ENCODE results near the gene ZC3H14. TPM values are rescaled to one million over a fixed set of nuclear protein-coding genes. Genes with fewer than 3 reads are reported as not detected.

The ZC3H14 gene
- 39.8 TPM for total RNA-seq
- 10 to 100 TPM; 41.6 to 50.8 (median 45.6) TPM for polyA plus RNA-seq

DNA sequence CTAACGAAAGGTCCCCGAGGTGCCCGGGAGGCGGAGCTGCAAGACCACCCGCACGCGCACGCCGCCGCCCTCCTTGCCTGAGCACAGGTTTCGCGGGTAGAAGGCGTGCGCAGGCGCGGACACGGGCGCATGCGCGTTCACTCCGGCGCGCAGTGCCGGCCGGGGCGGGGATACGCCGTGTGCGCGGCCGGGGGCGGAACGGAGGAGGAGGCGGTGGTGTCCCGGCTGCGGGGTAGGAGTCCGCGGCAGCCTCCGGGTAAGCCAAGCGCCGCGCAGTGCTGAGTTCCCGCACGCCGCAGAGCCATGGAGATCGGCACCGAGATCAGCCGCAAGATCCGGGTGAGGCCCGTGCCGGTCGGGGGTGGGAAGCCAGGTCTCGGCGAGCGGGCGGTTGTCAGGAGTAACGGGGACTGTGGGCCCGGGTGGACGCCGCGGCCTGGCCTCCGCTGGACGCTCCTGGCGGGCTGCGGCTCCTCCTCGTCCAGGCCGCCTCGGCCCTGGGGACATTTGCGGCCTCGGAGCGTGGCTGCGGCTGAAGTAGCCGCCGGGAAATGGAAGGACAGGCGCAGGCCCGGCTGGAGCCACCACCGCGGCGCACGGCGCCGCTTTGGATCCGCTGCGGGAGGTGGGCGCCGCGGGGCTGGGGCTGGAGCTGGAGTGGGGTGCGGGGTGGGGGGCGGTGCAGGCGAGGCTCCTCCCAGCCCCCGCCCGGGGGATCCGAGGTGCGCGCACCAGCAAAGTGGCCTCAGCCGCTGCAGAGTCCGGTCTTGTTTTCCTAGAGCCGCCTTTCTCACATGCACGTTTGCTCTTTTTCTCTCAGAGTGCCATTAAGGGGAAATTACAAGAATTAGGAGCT, at the start of gene ZC3H14:
TSS of gene ZC3H14 (plus strand) at position 207 of the 856 bp plus-strand sequence. CDS start at position 304, 97 bp downstream.
- DNase-seq (peak; percentile 81 to 90 (median 87)), ATAC-seq (ENCODE audit: low read depth in 2 of 2) (peak; percentile 94 to 96)
- Histone ChIP-seq H3K4me1 (ENCODE audit: control insufficient read depth, insufficient read depth, low read length, poor library complexity, severe bottlenecking) (peaks cover 19% of the 10 kb centered on the region), H3K36me3 (ENCODE audit: control insufficient read depth, insufficient read depth, low read length) (peaks cover 6% of the 10 kb centered on the region), H3K27me3 (ENCODE audit: control insufficient read depth, insufficient read depth, low read length) (peaks cover 13% of the 10 kb centered on the region), H3K4me3 (ENCODE audit: low read depth, low read length) (peak within 1 kb of the TSS; percentile 94), H3K27ac (ENCODE audit: insufficient read depth, low read length, poor library complexity, severe bottlenecking) (peak within 1 kb of the TSS; percentile 45), H3K9me3 (ENCODE audit: control insufficient read depth in 2 of 2, low read length in 2 of 2) (no peaks in the 10 kb centered on the region)
- Mint-ChIP-seq H3K4me3 (peak within 1 kb of the TSS; percentile 92 to 96 (median 94)), H3K4me1 (peaks cover 20 to 42% (median 25%) of the 10 kb centered on the region in 4 donors), H3K36me3 (peaks cover 8% of the 10 kb centered on the region), H3K9me3 (no peaks in the 10 kb centered on the region), H3K27me3 (peaks cover 31% of the 10 kb centered on the region), H3K27ac (peak within 1 kb of the TSS; percentile 81 to 93 (median 92))

DNA sequence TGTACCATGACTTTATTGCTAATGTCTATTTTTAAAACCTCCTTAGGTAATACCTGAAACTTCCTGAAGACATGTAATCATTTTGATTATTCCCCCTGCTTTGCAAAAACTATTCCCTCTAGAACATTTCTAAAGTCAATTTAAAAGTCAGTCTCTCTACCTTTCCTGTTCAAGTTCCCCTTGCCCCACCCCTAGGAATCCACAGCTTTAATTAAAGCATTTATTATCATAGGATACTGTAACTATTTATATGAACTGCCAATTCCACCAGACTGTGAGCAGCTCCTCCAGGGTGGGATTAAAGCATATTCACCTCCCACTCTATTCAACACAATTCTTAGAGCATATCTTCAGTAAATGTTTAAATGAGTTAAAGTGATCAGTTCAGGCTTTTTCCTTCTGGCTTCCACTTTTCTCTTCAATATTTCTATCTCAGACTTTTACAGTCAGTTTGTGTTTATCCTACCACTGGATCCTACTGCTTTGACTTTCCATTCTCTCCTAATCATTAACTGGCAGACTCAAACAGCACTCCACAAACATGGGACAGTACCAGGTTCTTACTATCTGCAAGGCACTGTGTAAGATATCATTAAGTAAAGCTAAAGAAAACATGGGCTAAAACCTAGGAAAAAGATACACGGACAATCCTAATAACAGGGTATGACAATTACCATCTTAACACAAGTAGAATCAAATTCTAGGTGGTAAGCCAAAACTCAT, 47.2 kb upstream of the ZC3H14 start:
- H3K27me3 Mint-ChIP-seq: peaks cover 46% of the 10 kb centered on the region

GRCh38 chr14:88516861-88517357, 45.9 kb upstream of the ZC3H14 start:
- Mint-ChIP-seq H3K36me3 (no peaks in the 10 kb centered on the region), H3K4me3 (no peak overlapping the region), H3K4me1 (peaks cover 0 to 2% (median 0%) of the 10 kb centered on the region in 4 donors), H3K27me3 (peaks cover 59% of the 10 kb centered on the region), H3K27ac (no peak overlapping the region), H3K9me3 (peaks cover 0 to 3% (median 0%) of the 10 kb centered on the region in 7 donors)
- Histone ChIP-seq H3K4me1 (ENCODE audit: control insufficient read depth, insufficient read depth, low read length, poor library complexity, severe bottlenecking) (no peaks in the 10 kb centered on the region), H3K27ac (ENCODE audit: insufficient read depth, low read length, poor library complexity, severe bottlenecking) (no peak overlapping the region), H3K9me3 (ENCODE audit: control insufficient read depth in 2 of 2, low read length in 2 of 2) (no peaks in the 10 kb centered on the region), H3K36me3 (ENCODE audit: control insufficient read depth, insufficient read depth, low read length) (no peaks in the 10 kb centered on the region), H3K27me3 (ENCODE audit: control insufficient read depth, insufficient read depth, low read length) (peaks cover 12% of the 10 kb centered on the region), H3K4me3 (ENCODE audit: low read depth, low read length) (no peak overlapping the region)
- no peak for ATAC-seq (ENCODE audit: low read depth in 2 of 2)
- DNase-seq: peak in 1 of 3 donors; percentile 17

More for the DNA sequence above, 47.2 kb upstream of the ZC3H14 start:
- peaks cover 0 to 2% (median 0%) of the 10 kb centered on the region in 4 donors for H3K4me1 Mint-ChIP-seq
- Histone ChIP-seq H3K27me3 (ENCODE audit: control insufficient read depth, insufficient read depth, low read length) (peaks cover 10% of the 10 kb centered on the region), H3K36me3 (ENCODE audit: control insufficient read depth, insufficient read depth, low read length) (no peaks in the 10 kb centered on the region), H3K4me3 (ENCODE audit: low read depth, low read length) (no peak overlapping the region), H3K4me1 (ENCODE audit: control insufficient read depth, insufficient read depth, low read length, poor library complexity, severe bottlenecking) (no peaks in the 10 kb centered on the region), H3K27ac (ENCODE audit: insufficient read depth, low read length, poor library complexity, severe bottlenecking) (no peak overlapping the region), H3K9me3 (ENCODE audit: control insufficient read depth in 2 of 2, low read length in 2 of 2) (no peaks in the 10 kb centered on the region)
- no peak overlapping the region for H3K27ac Mint-ChIP-seq
- DNase-seq (no peak), ATAC-seq (ENCODE audit: low read depth in 2 of 2) (no peak)
- peaks cover 0 to 3% (median 0%) of the 10 kb centered on the region in 7 donors for H3K9me3 Mint-ChIP-seq
- H3K36me3 Mint-ChIP-seq: no peaks in the 10 kb centered on the region
- no peak overlapping the region for H3K4me3 Mint-ChIP-seq

- H3K27me3 Mint-ChIP-seq: peaks cover 58% of the 10 kb centered on the region
- ATAC-seq (ENCODE audit: low read depth in 2 of 2) (no peak), DNase-seq (no peak)
- H3K9me3 ChIP-seq (ENCODE audit: control insufficient read depth in 2 of 2, low read length in 2 of 2): no peaks in the 10 kb centered on the region
- H3K9me3 Mint-ChIP-seq: peaks cover 0 to 6% (median 2%) of the 10 kb centered on the region in 7 donors
- peaks cover 0 to 2% (median 0%) of the 10 kb centered on the region in 4 donors for H3K4me1 Mint-ChIP-seq
- H3K36me3 ChIP-seq (ENCODE audit: control insufficient read depth, insufficient read depth, low read length): no peaks in the 10 kb centered on the region
- no peak overlapping the region for H3K27ac Mint-ChIP-seq
- H3K27ac ChIP-seq (ENCODE audit: insufficient read depth, low read length, poor library complexity, severe bottlenecking): no peak overlapping the region
- peaks cover 15% of the 10 kb centered on the region for H3K27me3 ChIP-seq (ENCODE audit: control insufficient read depth, insufficient read depth, low read length)
- H3K4me1 ChIP-seq (ENCODE audit: control insufficient read depth, insufficient read depth, low read length, poor library complexity, severe bottlenecking): no peaks in the 10 kb centered on the region
- H3K4me3 ChIP-seq (ENCODE audit: low read depth, low read length): no peak overlapping the region
- H3K4me3 Mint-ChIP-seq: no peak overlapping the region
- H3K36me3 Mint-ChIP-seq: no peaks in the 10 kb centered on the region
Measured at GRCh38 chr14:88518592-88519512, 44.0 kb upstream of the ZC3H14 start.

GRCh38 chr14:88519907-88520306, 42.9 kb upstream of the ZC3H14 start:
- H3K9me3 ChIP-seq (ENCODE audit: control insufficient read depth in 2 of 2, low read length in 2 of 2): no peaks in the 10 kb centered on the region
- H3K27me3 ChIP-seq (ENCODE audit: control insufficient read depth, insufficient read depth, low read length): peaks cover 15% of the 10 kb centered on the region
- no peaks in the 10 kb centered on the region for H3K36me3 Mint-ChIP-seq
- H3K4me3 Mint-ChIP-seq: no peak overlapping the region
- ATAC-seq (ENCODE audit: low read depth in 2 of 2): no peak
- peaks cover 0 to 2% (median 0%) of the 10 kb centered on the region in 4 donors for H3K4me1 Mint-ChIP-seq
- H3K27ac ChIP-seq (ENCODE audit: insufficient read depth, low read length, poor library complexity, severe bottlenecking): no peak overlapping the region
- no peaks in the 10 kb centered on the region for H3K36me3 ChIP-seq (ENCODE audit: control insufficient read depth, insufficient read depth, low read length)
- H3K27me3 Mint-ChIP-seq: peaks cover 55% of the 10 kb centered on the region
- DNase-seq: no peak
- H3K4me3 ChIP-seq (ENCODE audit: low read depth, low read length): no peak overlapping the region
- H3K27ac Mint-ChIP-seq: no peak overlapping the region
- peaks cover 0 to 6% (median 2%) of the 10 kb centered on the region in 7 donors for H3K9me3 Mint-ChIP-seq
- no peaks in the 10 kb centered on the region for H3K4me1 ChIP-seq (ENCODE audit: control insufficient read depth, insufficient read depth, low read length, poor library complexity, severe bottlenecking)

DNA sequence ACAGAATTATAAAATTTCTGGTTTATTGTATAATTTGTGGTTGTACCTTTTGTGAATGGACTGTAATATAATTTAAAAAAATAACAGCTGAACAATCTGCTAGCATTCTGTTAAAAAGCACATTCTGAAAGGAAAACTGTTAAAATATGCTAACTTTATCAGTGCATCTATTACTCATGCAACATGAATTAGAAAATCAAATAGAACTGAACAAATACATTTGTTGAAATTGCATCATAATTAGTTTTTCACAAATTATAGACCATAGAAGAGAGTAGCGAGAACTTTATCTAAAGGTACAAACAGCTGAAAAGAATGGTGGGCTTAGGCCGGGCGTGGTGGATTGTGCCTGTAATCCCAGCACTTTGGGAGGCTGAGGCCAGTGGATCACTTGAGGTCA, 41.0 kb upstream of the ZC3H14 start:
- Histone ChIP-seq H3K27ac (ENCODE audit: insufficient read depth, low read length, poor library complexity, severe bottlenecking) (no peak overlapping the region), H3K27me3 (ENCODE audit: control insufficient read depth, insufficient read depth, low read length) (peaks cover 10% of the 10 kb centered on the region), H3K4me3 (ENCODE audit: low read depth, low read length) (no peak overlapping the region), H3K36me3 (ENCODE audit: control insufficient read depth, insufficient read depth, low read length) (no peaks in the 10 kb centered on the region), H3K9me3 (ENCODE audit: control insufficient read depth in 2 of 2, low read length in 2 of 2) (no peaks in the 10 kb centered on the region), H3K4me1 (ENCODE audit: control insufficient read depth, insufficient read depth, low read length, poor library complexity, severe bottlenecking) (no peaks in the 10 kb centered on the region)
- no peak overlapping the region for H3K4me3 Mint-ChIP-seq
- peaks cover 47% of the 10 kb centered on the region for H3K27me3 Mint-ChIP-seq
- H3K27ac Mint-ChIP-seq: no peak overlapping the region
- H3K9me3 Mint-ChIP-seq: peaks cover 0 to 5% (median 2%) of the 10 kb centered on the region in 7 donors
- H3K36me3 Mint-ChIP-seq: no peaks in the 10 kb centered on the region
- DNase-seq (no peak), ATAC-seq (ENCODE audit: low read depth in 2 of 2) (no peak)
- H3K4me1 Mint-ChIP-seq: peaks cover 0 to 2% (median 0%) of the 10 kb centered on the region in 4 donors

- no peak for ATAC-seq (ENCODE audit: low read depth in 2 of 2)
- no peak overlapping the region for H3K4me3 Mint-ChIP-seq
Measured at GRCh38 chr14:88522393-88522792, 40.4 kb upstream of the ZC3H14 start.

More at GRCh38 chr14:88522393-88522792, 40.4 kb upstream of the ZC3H14 start:
- H3K36me3 Mint-ChIP-seq: no peaks in the 10 kb centered on the region
- no peak for DNase-seq
- H3K27ac Mint-ChIP-seq: no peak overlapping the region
- H3K27me3 ChIP-seq (ENCODE audit: control insufficient read depth, insufficient read depth, low read length): peaks cover 15% of the 10 kb centered on the region
- H3K27ac ChIP-seq (ENCODE audit: insufficient read depth, low read length, poor library complexity, severe bottlenecking): no peak overlapping the region
- H3K36me3 ChIP-seq (ENCODE audit: control insufficient read depth, insufficient read depth, low read length): no peaks in the 10 kb centered on the region
- H3K4me1 ChIP-seq (ENCODE audit: control insufficient read depth, insufficient read depth, low read length, poor library complexity, severe bottlenecking): no peaks in the 10 kb centered on the region
- H3K27me3 Mint-ChIP-seq: peaks cover 50% of the 10 kb centered on the region
- H3K9me3 ChIP-seq (ENCODE audit: control insufficient read depth in 2 of 2, low read length in 2 of 2): no peaks in the 10 kb centered on the region
- H3K9me3 Mint-ChIP-seq: peaks cover 0 to 5% (median 2%) of the 10 kb centered on the region in 7 donors
- no peak overlapping the region for H3K4me3 ChIP-seq (ENCODE audit: low read depth, low read length)
- H3K4me1 Mint-ChIP-seq: no peaks in the 10 kb centered on the region

Measured in CD4-positive, CD25-positive, alpha-beta regulatory T cell (primary cell).